ENCODE results near the gene ROR1. TPM values are rescaled to one million over a fixed set of nuclear protein-coding genes. Genes with fewer than 3 reads are reported as not detected.
A peak's percentile ranks its signal among the peaks of the same experiment; 100 is the strongest.

ROR1 gene
- total RNA-seq, 1 experiment from 2014 or later: 56.3 TPM

- H3K27me3 Mint-ChIP-seq (ENCODE audit: low read depth): no peaks in the 10 kb centered on the region
- H3K27ac Mint-ChIP-seq: peak overlapping the region; percentile 99
- ChIA-PET CTCF (interaction anchor here (0.8 to 2.1 kb wide), 5 partner anchors 9 to 117 kb away, joined by 3 to 14 read pairs (median 3); no protein-coding TSS in a partner anchor), POLR2A (interaction anchor here (0.9 to 1.3 kb wide), 2 partner anchors 16 to 100 kb away, joined by 3 to 5 read pairs; no protein-coding TSS in a partner anchor)
- no peaks in the 10 kb centered on the region for H3K36me3 Mint-ChIP-seq
- DNase-seq (ENCODE audit: low spot score) (no peak), ATAC-seq (no peak; the same call in 1 of the 2 replicates)
- H3K4me1 Mint-ChIP-seq: peaks cover 93% of the 10 kb centered on the region
- no peaks in the 10 kb centered on the region for H3K9me3 Mint-ChIP-seq
- peak overlapping the region; percentile 55 for H3K4me3 Mint-ChIP-seq
- TF ChIP-seq, protein P1, sequence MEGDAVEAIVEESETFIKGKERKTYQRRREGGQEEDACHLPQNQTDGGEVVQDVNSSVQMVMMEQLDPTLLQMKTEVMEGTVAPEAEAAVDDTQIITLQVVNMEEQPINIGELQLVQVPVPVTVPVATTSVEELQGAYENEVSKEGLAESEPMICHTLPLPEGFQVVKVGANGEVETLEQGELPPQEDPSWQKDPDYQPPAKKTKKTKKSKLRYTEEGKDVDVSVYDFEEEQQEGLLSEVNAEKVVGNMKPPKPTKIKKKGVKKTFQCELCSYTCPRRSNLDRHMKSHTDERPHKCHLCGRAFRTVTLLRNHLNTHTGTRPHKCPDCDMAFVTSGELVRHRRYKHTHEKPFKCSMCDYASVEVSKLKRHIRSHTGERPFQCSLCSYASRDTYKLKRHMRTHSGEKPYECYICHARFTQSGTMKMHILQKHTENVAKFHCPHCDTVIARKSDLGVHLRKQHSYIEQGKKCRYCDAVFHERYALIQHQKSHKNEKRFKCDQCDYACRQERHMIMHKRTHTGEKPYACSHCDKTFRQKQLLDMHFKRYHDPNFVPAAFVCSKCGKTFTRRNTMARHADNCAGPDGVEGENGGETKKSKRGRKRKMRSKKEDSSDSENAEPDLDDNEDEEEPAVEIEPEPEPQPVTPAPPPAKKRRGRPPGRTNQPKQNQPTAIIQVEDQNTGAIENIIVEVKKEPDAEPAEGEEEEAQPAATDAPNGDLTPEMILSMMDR (IDR thresholded peaks at IDR 0.05): no peak
- no peak for TF ChIP-seq RORB (CRISPR knock-in tag; IDR thresholded peaks at IDR 0.05)
Measured at GRCh38 chr1:63790989-63791388, 17.2 kb downstream of the ROR1 start.

DNA sequence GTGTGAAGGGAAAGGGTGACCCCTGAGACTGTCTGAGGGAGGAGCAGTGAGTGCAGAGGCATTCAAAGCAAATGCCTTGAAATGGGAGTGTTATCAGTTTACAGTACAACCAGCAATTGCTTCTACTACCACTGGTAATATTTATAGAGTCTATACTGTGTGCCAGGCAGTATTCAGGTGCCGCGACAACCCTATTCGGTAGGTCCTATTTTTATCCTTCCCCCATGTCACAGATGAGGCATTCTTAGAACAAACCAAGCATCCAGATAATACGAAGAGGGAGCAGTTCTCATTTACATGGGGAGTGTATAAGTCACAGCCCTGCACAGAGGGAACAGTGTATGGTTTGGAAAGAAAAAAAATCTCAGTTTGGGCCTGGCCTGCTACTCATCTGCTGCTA lies 18.3 kb downstream of the ROR1 start:
- Mint-ChIP-seq H3K36me3 (no peaks in the 10 kb centered on the region), H3K27ac (peak overlapping the region; percentile 99), H3K4me3 (0 out of 2 replicates have a peak overlapping the region, but pooled peaks have one; percentile 15), H3K27me3 (ENCODE audit: low read depth) (no peaks in the 10 kb centered on the region), H3K9me3 (no peaks in the 10 kb centered on the region), H3K4me1 (peaks cover 97% of the 10 kb centered on the region)
- ChIA-PET CTCF (interaction anchor here (0.6 kb wide), 1 partner anchor 96 kb away, joined by 3 read pairs; no protein-coding TSS in a partner anchor), POLR2A (no interaction called here)
- ATAC-seq (no peak), DNase-seq (ENCODE audit: low spot score) (no peak)
- TF ChIP-seq OVOL2 (CRISPR knock-in tag; IDR thresholded peaks at IDR 0.05; ENCODE audit: borderline replicate concordance) (no peak), FOXK1 (CRISPR knock-in tag; IDR thresholded peaks at IDR 0.05) (no peak), NFYB (CRISPR knock-in tag; conservative IDR thresholded peaks at IDR 0.05; ENCODE audit: low read depth) (no peak), FOXJ3 (CRISPR knock-in tag; IDR thresholded peaks at IDR 0.05; ENCODE audit: borderline replicate concordance) (no peak), AFF4 (CRISPR knock-in tag; IDR thresholded peaks at IDR 0.05; ENCODE audit: borderline replicate concordance) (no peak), ESRRA (CRISPR knock-in tag; IDR thresholded peaks at IDR 0.05; ENCODE audit: borderline replicate concordance) (no peak), SP1 (CRISPR knock-in tag; conservative IDR thresholded peaks at IDR 0.05) (no peak), ZMAT4 (CRISPR knock-in tag; IDR thresholded peaks at IDR 0.05) (no peak), ZSCAN18 (CRISPR knock-in tag; IDR thresholded peaks at IDR 0.05) (no peak), MYBL2 (CRISPR knock-in tag; IDR thresholded peaks at IDR 0.05) (no peak), TCF7 (CRISPR knock-in tag; IDR thresholded peaks at IDR 0.05; ENCODE audit: low read depth) (no peak), SMAD4 (CRISPR knock-in tag; IDR thresholded peaks at IDR 0.05) (no peak), NR1H2 (CRISPR knock-in tag; IDR thresholded peaks at IDR 0.05) (no peak)
- TF ChIP-seq, protein P2, sequence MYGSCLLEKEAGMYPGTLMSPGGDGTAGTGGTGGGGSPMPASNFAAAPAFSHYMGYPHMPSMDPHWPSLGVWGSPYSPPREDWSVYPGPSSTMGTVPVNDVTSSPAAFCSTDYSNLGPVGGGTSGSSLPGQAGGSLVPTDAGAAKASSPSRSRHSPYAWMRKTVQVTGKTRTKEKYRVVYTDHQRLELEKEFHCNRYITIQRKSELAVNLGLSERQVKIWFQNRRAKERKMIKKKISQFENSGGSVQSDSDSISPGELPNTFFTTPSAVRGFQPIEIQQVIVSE (CRISPR knock-in tag; IDR thresholded peaks at IDR 0.05; ENCODE audit: borderline replicate concordance): no peak
